Chondrocyte (in vitro differentiated cells): ENCODE data around the gene NDUFS5. TPM values are rescaled to one million over a fixed set of nuclear protein-coding genes. Genes with fewer than 3 reads are reported as not detected.

Source experiments
- DNase-seq: peaks from one replicate; pipeline ENCODE4 v3.0.0; 2021; ENCODE audit warnings: mixed read lengths, low spot score
- H3K27ac Mint-ChIP-seq: one replicate; pipeline ENCODE4 v1.8.0; 2021; ENCODE audit warnings: mild to moderate bottlenecking, moderate library complexity, mixed read lengths; ENCODE audit not compliant: unreplicated experiment
- H3K27me3 Mint-ChIP-seq: 2 replicates; pipeline ENCODE4 v1.8.0; 2021; ENCODE audit warnings: low read depth, mixed read lengths
- H3K36me3 Mint-ChIP-seq: 2 replicates; pipeline ENCODE4 v1.8.0; 2021; ENCODE audit warnings: low read depth, mixed read lengths
- H3K4me1 Mint-ChIP-seq: 2 replicates; pipeline ENCODE4 v1.8.0; 2021; ENCODE audit warnings: low read depth, mild to moderate bottlenecking, mixed read lengths
- H3K4me3 Mint-ChIP-seq: one replicate; pipeline ENCODE4 v1.8.0; 2021; ENCODE audit warnings: mild to moderate bottlenecking, moderate library complexity, mixed read lengths; ENCODE audit not compliant: unreplicated experiment
- H3K9me3 Mint-ChIP-seq: 2 replicates; pipeline ENCODE4 v1.8.0; 2021; ENCODE audit warnings: low read depth, mixed read lengths
- CTCF ChIP-seq: fragments of 200-600 bp; sonication (generic); IDR thresholded peaks from 2 replicates; pipeline ENCODE4 v1.5.0; 2021; ENCODE audit warnings: antibody characterized with exemption, mild to moderate bottlenecking, moderate library complexity
- total RNA-seq: library from RNA; stranded (reverse); gene quantifications from 3 replicates; pipeline ENCODE4 v1.2.1, GENCODE V29; 2021

NDUFS5 gene
- total RNA-seq, 1 donor from 2014 or later, result 149 TPM

- H3K4me1 Mint-ChIP-seq, result peaks cover 58% of the 10 kb centered on the region
- peak; percentile 33 for TF ChIP-seq CTCF
Measured at GRCh38 chr1:38990738-38991637, 35.2 kb upstream of the NDUFS5 start, which contains the start of gene AKIRIN1. Gene AKIRIN1, plus strand, starts transcription at chr1:38991276. Its CDS starts 105 bp downstream, at chr1:38991381.

GRCh38 chr1:38991638-38992411 lies 34.3 kb upstream of the NDUFS5 start:
- Mint-ChIP-seq H3K27me3 (no peaks in the 10 kb centered on the region), H3K4me1 (peaks cover 56% of the 10 kb centered on the region), H3K27ac (peak overlapping the region; percentile 88), H3K4me3 (peak overlapping the region; percentile 85), H3K9me3 (no peaks in the 10 kb centered on the region), H3K36me3 (peaks cover 8% of the 10 kb centered on the region)
- DNase-seq, result no peak
- peak; percentile 1 for TF ChIP-seq CTCF

More at GRCh38 chr1:38990738-38991637, 35.2 kb upstream of the NDUFS5 start, which contains the start of gene AKIRIN1:
- H3K27me3 Mint-ChIP-seq, result no peaks in the 10 kb centered on the region
- peaks cover 7% of the 10 kb centered on the region for H3K36me3 Mint-ChIP-seq
- H3K27ac Mint-ChIP-seq, result peak within 1 kb of the TSS; percentile 88
- peak; percentile 99 for DNase-seq
- H3K4me3 Mint-ChIP-seq, result peak within 1 kb of the TSS; percentile 85
- no peaks in the 10 kb centered on the region for H3K9me3 Mint-ChIP-seq

GRCh38 chr1:38992412-38993111 lies 33.6 kb upstream of the NDUFS5 start:
- H3K9me3 Mint-ChIP-seq, result no peaks in the 10 kb centered on the region
- no peak for TF ChIP-seq CTCF
- no peaks in the 10 kb centered on the region for H3K27me3 Mint-ChIP-seq
- peaks cover 60% of the 10 kb centered on the region for H3K4me1 Mint-ChIP-seq
- DNase-seq, result no peak
- peak overlapping the region; percentile 88 for H3K27ac Mint-ChIP-seq
- peaks cover 8% of the 10 kb centered on the region for H3K36me3 Mint-ChIP-seq
- H3K4me3 Mint-ChIP-seq, result peak overlapping the region; percentile 85

- peaks cover 10% of the 10 kb centered on the region for H3K36me3 Mint-ChIP-seq
- no peak overlapping the region for H3K4me3 Mint-ChIP-seq
- H3K9me3 Mint-ChIP-seq, result no peaks in the 10 kb centered on the region
- no peak for TF ChIP-seq CTCF
- no peaks in the 10 kb centered on the region for H3K27me3 Mint-ChIP-seq
- H3K4me1 Mint-ChIP-seq, result peaks cover 61% of the 10 kb centered on the region
- H3K27ac Mint-ChIP-seq, result peak overlapping the region; percentile 61
- no peak for DNase-seq
Measured at GRCh38 chr1:38994196-38994595, 32.0 kb upstream of the NDUFS5 start.
